Measurements from ENCODE around the gene ADAR. TPM values are rescaled to one million over a fixed set of nuclear protein-coding genes. Genes with fewer than 3 reads are reported as not detected.

ADAR gene
- total RNA-seq, 1 experiment from 2014 or later: 171 TPM

DNA sequence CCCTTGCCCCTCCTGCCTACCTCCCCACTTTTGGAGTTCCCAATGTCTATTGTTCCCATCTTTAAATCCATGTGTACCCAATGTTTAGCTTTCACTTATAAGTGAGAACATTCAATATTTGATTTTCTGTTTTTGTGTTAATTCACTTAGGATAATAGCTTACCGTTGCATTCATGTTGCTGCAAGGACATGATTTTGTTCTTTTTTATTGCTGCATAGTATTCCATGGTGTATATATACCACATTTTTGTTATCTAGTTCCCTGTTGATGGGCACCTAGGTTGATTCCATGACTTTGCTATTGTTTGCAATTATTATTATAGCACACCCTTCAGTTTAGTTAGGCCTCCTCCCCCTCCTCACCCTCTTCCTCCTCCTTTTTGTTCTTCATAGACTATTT lies 33.5 kb upstream of the ADAR start:
- no peak for DNase-seq (ENCODE audit: low spot score)
- no peak overlapping the region for H3K27ac ChIP-seq (ENCODE audit: low read depth, low read length, poor library complexity, severe bottlenecking)
- H3K36me3 ChIP-seq (ENCODE audit: insufficient read depth, low read length, poor library complexity, severe bottlenecking): no peaks in the 10 kb centered on the region
- intact Hi-C loops (cut with micrococcal nuclease; ENCODE audit: unreplicated experiment): no loop called here
- no peak for TF ChIP-seq EZH2 (IDR thresholded peaks at IDR 0.05; ENCODE audit: borderline replicate concordance, low read depth, low read length, poor library complexity, severe bottlenecking)
- TF ChIP-seq, protein P1, sequence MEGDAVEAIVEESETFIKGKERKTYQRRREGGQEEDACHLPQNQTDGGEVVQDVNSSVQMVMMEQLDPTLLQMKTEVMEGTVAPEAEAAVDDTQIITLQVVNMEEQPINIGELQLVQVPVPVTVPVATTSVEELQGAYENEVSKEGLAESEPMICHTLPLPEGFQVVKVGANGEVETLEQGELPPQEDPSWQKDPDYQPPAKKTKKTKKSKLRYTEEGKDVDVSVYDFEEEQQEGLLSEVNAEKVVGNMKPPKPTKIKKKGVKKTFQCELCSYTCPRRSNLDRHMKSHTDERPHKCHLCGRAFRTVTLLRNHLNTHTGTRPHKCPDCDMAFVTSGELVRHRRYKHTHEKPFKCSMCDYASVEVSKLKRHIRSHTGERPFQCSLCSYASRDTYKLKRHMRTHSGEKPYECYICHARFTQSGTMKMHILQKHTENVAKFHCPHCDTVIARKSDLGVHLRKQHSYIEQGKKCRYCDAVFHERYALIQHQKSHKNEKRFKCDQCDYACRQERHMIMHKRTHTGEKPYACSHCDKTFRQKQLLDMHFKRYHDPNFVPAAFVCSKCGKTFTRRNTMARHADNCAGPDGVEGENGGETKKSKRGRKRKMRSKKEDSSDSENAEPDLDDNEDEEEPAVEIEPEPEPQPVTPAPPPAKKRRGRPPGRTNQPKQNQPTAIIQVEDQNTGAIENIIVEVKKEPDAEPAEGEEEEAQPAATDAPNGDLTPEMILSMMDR (conservative IDR thresholded peaks at IDR 0.05; ENCODE audit: low read depth, low read length): no peak
- POLR2A ChIA-PET (ENCODE audit: low non-redundant PET): interaction anchor here (0.7 kb wide), 1 partner anchor 18 kb away, joined by 7 read pairs; no protein-coding TSS in a partner anchor
- peaks cover 9% of the 10 kb centered on the region for H3K9me3 ChIP-seq (ENCODE audit: low read depth, low read length, poor library complexity, severe bottlenecking)
- H3K4me1 ChIP-seq (ENCODE audit: insufficient read depth, low read length, poor library complexity, severe bottlenecking): no peaks in the 10 kb centered on the region
- CTCF ChIA-PET: no interaction called here
- no peak overlapping the region for H3K4me3 ChIP-seq (ENCODE audit: low read depth, low read length, poor library complexity, severe bottlenecking)
- H3K27me3 ChIP-seq (replicated peaks; ENCODE audit: insufficient read depth, low read depth, low read length, poor library complexity): no peaks in the 10 kb centered on the region
- no TSS peak for BruUV-seq (replicated peaks)

DNA sequence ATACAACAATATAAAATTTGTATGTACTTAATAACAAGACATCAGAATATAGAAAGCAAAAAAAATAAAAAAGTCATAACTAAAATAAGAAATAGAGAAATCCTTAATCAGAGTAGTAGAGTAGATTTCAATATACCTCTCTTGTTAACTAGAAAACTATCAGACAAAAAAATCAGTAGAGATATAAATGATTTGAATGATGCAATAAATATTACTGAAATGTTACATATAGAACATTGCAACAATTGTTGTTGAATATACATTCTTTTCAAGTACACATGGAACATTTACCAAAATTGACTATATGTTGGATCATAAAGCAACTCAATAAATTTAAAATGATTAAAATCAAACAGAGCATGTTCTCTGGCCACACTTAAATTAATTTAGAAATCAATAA lies 31.9 kb upstream of the ADAR start:
- POLR2A ChIA-PET (ENCODE audit: low non-redundant PET): no interaction called here
- CTCF ChIA-PET: no interaction called here

GRCh38 chr1:154635171-154635570 lies 27.2 kb upstream of the ADAR start:
- BruUV-seq (replicated peaks): no TSS peak
- no peak overlapping the region for H3K4me3 ChIP-seq (ENCODE audit: low read depth, low read length, poor library complexity, severe bottlenecking)
- intact Hi-C loops (cut with micrococcal nuclease; ENCODE audit: unreplicated experiment): no loop called here
- H3K27me3 ChIP-seq (replicated peaks; ENCODE audit: insufficient read depth, low read depth, low read length, poor library complexity): peaks cover 26% of the 10 kb centered on the region
- POLR2A ChIA-PET (ENCODE audit: low non-redundant PET): no interaction called here
- DNase-seq (ENCODE audit: low spot score): no peak
- no peaks in the 10 kb centered on the region for H3K36me3 ChIP-seq (ENCODE audit: insufficient read depth, low read length, poor library complexity, severe bottlenecking)
- H3K9me3 ChIP-seq (ENCODE audit: low read depth, low read length, poor library complexity, severe bottlenecking): peaks cover 12% of the 10 kb centered on the region
- no peak overlapping the region for H3K27ac ChIP-seq (ENCODE audit: low read depth, low read length, poor library complexity, severe bottlenecking)
- CTCF ChIA-PET: no interaction called here
- TF ChIP-seq, protein P1 (conservative IDR thresholded peaks at IDR 0.05; ENCODE audit: low read depth, low read length): no peak
- TF ChIP-seq EZH2 (IDR thresholded peaks at IDR 0.05; ENCODE audit: borderline replicate concordance, low read depth, low read length, poor library complexity, severe bottlenecking): no peak
- H3K4me1 ChIP-seq (ENCODE audit: insufficient read depth, low read length, poor library complexity, severe bottlenecking): no peaks in the 10 kb centered on the region

More for the DNA sequence above, 31.9 kb upstream of the ADAR start:
- intact Hi-C loops (cut with micrococcal nuclease; ENCODE audit: unreplicated experiment): no loop called here
- Histone ChIP-seq H3K9me3 (ENCODE audit: low read depth, low read length, poor library complexity, severe bottlenecking) (peaks cover 9% of the 10 kb centered on the region), H3K27me3 (replicated peaks; ENCODE audit: insufficient read depth, low read depth, low read length, poor library complexity) (peaks cover 3% of the 10 kb centered on the region), H3K36me3 (ENCODE audit: insufficient read depth, low read length, poor library complexity, severe bottlenecking) (no peaks in the 10 kb centered on the region), H3K27ac (ENCODE audit: low read depth, low read length, poor library complexity, severe bottlenecking) (no peak overlapping the region), H3K4me1 (ENCODE audit: insufficient read depth, low read length, poor library complexity, severe bottlenecking) (no peaks in the 10 kb centered on the region), H3K4me3 (ENCODE audit: low read depth, low read length, poor library complexity, severe bottlenecking) (no peak overlapping the region)
- TF ChIP-seq, protein P1 (conservative IDR thresholded peaks at IDR 0.05; ENCODE audit: low read depth, low read length): no peak
- TF ChIP-seq EZH2 (IDR thresholded peaks at IDR 0.05; ENCODE audit: borderline replicate concordance, low read depth, low read length, poor library complexity, severe bottlenecking): no peak
- no peak for DNase-seq (ENCODE audit: low spot score)
- BruUV-seq (replicated peaks): no TSS peak
